PC-9 (cell line): Measurements from ENCODE around the gene CLDN34. TPM values are rescaled to one million over a fixed set of nuclear protein-coding genes. Genes with fewer than 3 reads are reported as not detected.

Experiments
- Bru-seq: library from RNA; stranded (reverse); fragments of 400-500 nt; gene quantifications from one replicate; lab custom pipeline; 2021; lab: Mats Ljungman, UMichigan
- BruChase-seq, 2 experiments: library from RNA; stranded (reverse); fragments of 400-500 nt; gene quantifications; one replicate each; lab custom pipeline; 2021; lab: Mats Ljungman, UMichigan
- BruUV-seq: library from RNA; stranded (reverse); fragments of 400-500 nt; replicated peaks from 2 replicates; lab custom pipeline; 2021; lab: Mats Ljungman, UMichigan
- CTCF ChIA-PET: fragments of 300-600 bp; sonication (Branson Sonifier 250); formaldehyde crosslinking; loops from one replicate; lab custom pipeline; 2022; ENCODE audit warnings: antibody characterized with exemption; lab: Charles Lee
- POLR2A ChIA-PET: fragments of 300-600 bp; sonication (Branson Sonifier 250); formaldehyde crosslinking; loops from one replicate; lab custom pipeline; 2022; ENCODE audit warnings: antibody characterized with exemption; ENCODE audit not compliant: unreplicated experiment; lab: Charles Lee
- DNase-seq, 2 experiments: peaks; one replicate each; pipeline versions ENCODE4 v3.0.0 to v3.0.0-alpha.2; 2015 to 2022; ENCODE audit warnings: mixed read lengths in 1 of 2
- H2AFZ ChIP-seq: fragments of 200-600 bp; sonication (generic); 2 replicates; pipeline ENCODE4 v1.8.1; 2017; ENCODE audit warnings: antibody characterized with exemption
- H3F3A ChIP-seq: fragments of 200-600 bp; sonication (generic); 2 replicates; pipeline ENCODE4 v1.8.1; 2017; ENCODE audit warnings: antibody characterized with exemption, mild to moderate bottlenecking, low read depth; ENCODE audit not compliant: insufficient read depth
- H3K27ac ChIP-seq: fragments of 200-600 bp; sonication (generic); 2 replicates; pipeline ENCODE4 v1.6.1; 2016; ENCODE audit warnings: mixed run types
- H3K27me3 ChIP-seq: fragments of 200-600 bp; sonication (generic); 2 replicates; pipeline ENCODE4 v1.6.1; 2016; ENCODE audit warnings: low read depth, mixed run types; ENCODE audit not compliant: insufficient read depth
- H3K36me3 ChIP-seq: fragments of 200-600 bp; sonication (generic); 2 replicates; pipeline ENCODE4 v1.6.1; 2016; ENCODE audit warnings: low read depth, mixed run types
- H3K4me1 ChIP-seq: fragments of 200-600 bp; sonication (generic); replicated peaks from 2 replicates; pipeline ENCODE4 v1.6.1; 2016; ENCODE audit warnings: mixed run types; ENCODE audit not compliant: insufficient read depth
- H3K4me2 ChIP-seq: fragments of 200-600 bp; sonication (generic); 2 replicates; pipeline ENCODE4 v1.6.1; 2017; ENCODE audit warnings: mixed run types
- H3K4me3 ChIP-seq: fragments of 200-600 bp; sonication (generic); 2 replicates; pipeline ENCODE4 v1.6.1; 2016; ENCODE audit warnings: mixed run types
- H3K79me2 ChIP-seq: fragments of 200-600 bp; sonication (generic); 2 replicates; pipeline ENCODE4 v1.6.1; 2017; ENCODE audit warnings: low read depth, mixed run types
- H3K9me2 ChIP-seq: fragments of 200-600 bp; sonication (generic); 2 replicates; pipeline ENCODE4 v1.8.1; 2017; ENCODE audit warnings: mild to moderate bottlenecking; ENCODE audit not compliant: insufficient read depth
- H3K9me3 ChIP-seq: fragments of 200-600 bp; sonication (generic); 2 replicates; pipeline ENCODE4 v1.8.1; 2016; ENCODE audit warnings: low read depth; ENCODE audit not compliant: insufficient read depth
- H4K20me1 ChIP-seq: fragments of 200-600 bp; sonication (generic); 2 replicates; pipeline ENCODE4 v1.8.1; 2017; ENCODE audit not compliant: insufficient read depth
- EZH2 ChIP-seq: fragments of 200-600 bp; sonication (generic); IDR thresholded peaks from 2 replicates; pipeline ENCODE4 v1.8.0; 2017; ENCODE audit warnings: antibody characterized with exemption, low read depth
- intact Hi-C: fragments of 100-400 bp; cut with micrococcal nuclease; formaldehyde crosslinking; loops from one replicate; pipeline ENCODE4 v1.10.0; 2022; ENCODE audit not compliant: unreplicated experiment
- long read RNA-seq: library from polyadenylated mRNA; stranded (forward); transcript quantifications from one replicate; pipeline ENCODE4 v2.0.0, GENCODE V29; 2022
- total RNA-seq: library from RNA; stranded (reverse); gene quantifications from 2 replicates; pipeline ENCODE4 v1.2.3, GENCODE V29; 2021
- TF ChIP-seq, protein P1 (sequence below): fragments of 200-600 bp; sonication (generic); conservative IDR thresholded peaks from 2 replicates; pipeline ENCODE4 v1.6.1; 2017; ENCODE audit warnings: mixed run types, antibody characterized with exemption, mild to moderate bottlenecking, moderate library complexity

CLDN34 gene, protein sequence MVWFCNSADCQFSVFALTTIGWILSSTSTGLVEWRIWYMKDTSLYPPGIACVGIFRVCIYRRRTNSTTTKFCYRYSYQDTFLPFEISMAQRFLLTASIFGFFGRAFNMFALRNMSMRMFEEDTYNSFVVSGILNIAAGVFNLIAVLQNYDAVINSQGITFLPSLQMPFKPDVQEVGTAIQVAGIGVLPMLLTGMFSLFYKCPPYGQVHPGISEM
- total RNA-seq (not detected in 2 replicates), Bru-seq, nascent RNA (not detected), BruChase-seq, experiment 1, labeled RNA remaining after a 2-hour chase (not detected), BruChase-seq, experiment 2, labeled RNA remaining after a 6-hour chase (not detected)
- long read RNA-seq: 0 reads

DNA sequence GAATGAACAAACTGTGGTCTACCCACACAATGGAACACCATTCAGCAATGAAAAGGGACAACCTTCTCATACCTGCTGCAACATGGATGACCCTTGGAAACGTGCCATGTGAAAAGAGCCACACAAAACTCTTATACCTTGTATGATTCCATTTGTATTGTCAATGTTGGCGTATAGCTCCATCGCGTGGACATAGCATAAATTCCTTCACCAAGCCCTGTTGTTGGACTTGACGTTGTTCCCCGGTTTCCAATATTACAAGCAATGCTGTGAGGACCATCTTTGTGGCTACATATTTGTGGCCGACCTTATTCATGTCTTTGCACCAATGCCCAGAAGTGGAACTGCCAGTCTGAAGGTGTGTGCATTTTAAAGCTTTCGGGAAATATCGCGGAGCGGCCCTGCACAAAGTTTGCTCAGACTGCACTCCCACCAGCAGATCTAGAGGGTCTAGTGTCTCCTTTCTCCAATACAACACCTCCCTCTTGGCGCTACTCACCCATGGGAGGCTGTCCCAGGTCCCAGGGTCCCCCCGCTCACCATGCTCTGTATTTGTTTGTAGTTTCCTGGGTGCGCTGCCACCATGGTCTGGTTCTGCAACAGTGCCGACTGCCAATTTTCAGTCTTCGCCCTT lies at the start of gene CLDN34:
TSS of gene CLDN34 (plus strand) at position 584 of the 634 bp plus-strand sequence. CDS start at position 584, 0 bp downstream.
- Histone ChIP-seq H3K79me2 (no peaks in the 10 kb centered on the region), H2AFZ (no peak within 1 kb of the TSS), H3K9me2 (no peaks in the 10 kb centered on the region), H3F3A (no peaks in the 10 kb centered on the region), H3K27me3 (no peaks in the 10 kb centered on the region), H3K4me3 (no peak within 1 kb of the TSS), H3K36me3 (no peaks in the 10 kb centered on the region), H3K9me3 (no peaks in the 10 kb centered on the region), H3K4me1 (no peaks in the 10 kb centered on the region), H4K20me1 (no peaks in the 10 kb centered on the region), H3K4me2 (no peak within 1 kb of the TSS), H3K27ac (no peak within 1 kb of the TSS)
- no TSS peak for BruUV-seq
- CTCF ChIA-PET: interaction anchor here (0.5 kb wide), 1 partner anchor 971 kb away, joined by 11 read pairs; no protein-coding TSS in a partner anchor
- TF ChIP-seq, protein P1, sequence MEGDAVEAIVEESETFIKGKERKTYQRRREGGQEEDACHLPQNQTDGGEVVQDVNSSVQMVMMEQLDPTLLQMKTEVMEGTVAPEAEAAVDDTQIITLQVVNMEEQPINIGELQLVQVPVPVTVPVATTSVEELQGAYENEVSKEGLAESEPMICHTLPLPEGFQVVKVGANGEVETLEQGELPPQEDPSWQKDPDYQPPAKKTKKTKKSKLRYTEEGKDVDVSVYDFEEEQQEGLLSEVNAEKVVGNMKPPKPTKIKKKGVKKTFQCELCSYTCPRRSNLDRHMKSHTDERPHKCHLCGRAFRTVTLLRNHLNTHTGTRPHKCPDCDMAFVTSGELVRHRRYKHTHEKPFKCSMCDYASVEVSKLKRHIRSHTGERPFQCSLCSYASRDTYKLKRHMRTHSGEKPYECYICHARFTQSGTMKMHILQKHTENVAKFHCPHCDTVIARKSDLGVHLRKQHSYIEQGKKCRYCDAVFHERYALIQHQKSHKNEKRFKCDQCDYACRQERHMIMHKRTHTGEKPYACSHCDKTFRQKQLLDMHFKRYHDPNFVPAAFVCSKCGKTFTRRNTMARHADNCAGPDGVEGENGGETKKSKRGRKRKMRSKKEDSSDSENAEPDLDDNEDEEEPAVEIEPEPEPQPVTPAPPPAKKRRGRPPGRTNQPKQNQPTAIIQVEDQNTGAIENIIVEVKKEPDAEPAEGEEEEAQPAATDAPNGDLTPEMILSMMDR: peak; percentile 26; the same call in 1 of the 2 replicates
- no peak for TF ChIP-seq EZH2
- intact Hi-C loops: no loop called here
- DNase-seq: no peak
- POLR2A ChIA-PET: no interaction called here

DNA sequence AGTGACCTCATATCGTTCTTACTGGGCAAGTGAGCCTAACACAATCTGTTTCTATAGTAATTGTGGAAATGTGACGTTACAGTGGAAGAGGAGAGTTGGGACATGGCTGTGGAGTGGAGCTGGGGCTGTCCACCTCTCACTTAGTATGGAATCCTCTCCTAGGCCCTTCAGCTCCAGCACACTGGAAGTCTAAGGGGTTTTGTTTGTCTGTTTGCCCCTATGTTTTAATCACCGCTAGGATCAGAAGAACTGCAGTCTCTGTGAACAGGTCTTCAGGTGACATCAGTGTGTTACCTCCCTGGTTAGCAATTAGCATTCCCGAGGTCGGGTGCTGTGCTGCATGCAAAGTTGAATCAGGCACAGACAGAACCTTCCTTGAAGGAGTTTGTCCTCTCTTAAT lies 49.3 kb upstream of the CLDN34 start:
- Histone ChIP-seq H3K4me3 (no peak overlapping the region), H3K36me3 (no peaks in the 10 kb centered on the region), H3K4me2 (no peak overlapping the region), H4K20me1 (no peaks in the 10 kb centered on the region), H3K4me1 (peaks cover 7% of the 10 kb centered on the region), H3K79me2 (no peaks in the 10 kb centered on the region), H3K27me3 (no peaks in the 10 kb centered on the region), H3K9me3 (no peaks in the 10 kb centered on the region), H2AFZ (no peak overlapping the region), H3F3A (peaks cover 4% of the 10 kb centered on the region; the same call in 1 of the 2 replicates), H3K27ac (no peak overlapping the region), H3K9me2 (no peaks in the 10 kb centered on the region)
- POLR2A ChIA-PET: no interaction called here
- TF ChIP-seq, protein P1: no peak
- no peak for TF ChIP-seq EZH2
- DNase-seq: no peak
- intact Hi-C loops: no loop called here
- no TSS peak for BruUV-seq
- CTCF ChIA-PET: interaction anchor here (0.6 kb wide), 1 partner anchor 191 kb away, joined by 3 read pairs; no protein-coding TSS in a partner anchor

DNA sequence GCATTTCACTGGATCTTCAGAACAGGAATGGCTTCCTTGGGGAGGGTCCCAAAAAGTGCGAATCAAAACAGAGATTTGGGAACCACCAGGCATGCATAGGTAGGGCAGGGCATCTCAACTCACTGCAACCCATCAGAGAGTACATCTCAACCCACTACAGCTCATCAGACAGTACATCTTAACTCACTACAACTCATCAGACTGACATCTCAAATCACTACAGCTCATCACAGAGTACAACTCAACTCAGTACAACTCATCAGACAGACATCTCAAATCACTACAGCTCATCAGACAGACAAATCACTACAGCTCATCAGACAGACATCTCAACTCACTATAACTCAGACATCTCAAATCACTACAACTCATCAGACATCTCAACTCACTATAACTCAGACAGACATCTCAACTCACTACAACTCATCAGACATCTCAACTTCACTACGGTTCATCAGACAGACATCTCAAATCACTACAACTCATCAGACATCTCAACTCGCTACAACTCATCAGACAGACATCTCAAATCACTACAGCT lies 47.5 kb upstream of the CLDN34 start:
- Histone ChIP-seq H3F3A (no peaks in the 10 kb centered on the region), H4K20me1 (no peaks in the 10 kb centered on the region), H2AFZ (no peak overlapping the region), H3K9me3 (no peaks in the 10 kb centered on the region), H3K79me2 (no peaks in the 10 kb centered on the region), H3K4me3 (no peak overlapping the region), H3K4me1 (no peaks in the 10 kb centered on the region), H3K27me3 (no peaks in the 10 kb centered on the region), H3K36me3 (no peaks in the 10 kb centered on the region), H3K27ac (no peak overlapping the region), H3K9me2 (no peaks in the 10 kb centered on the region), H3K4me2 (no peak overlapping the region)
- DNase-seq: no peak
- ChIA-PET POLR2A (no interaction called here), CTCF (no interaction called here)
- no peak for TF ChIP-seq EZH2
- TF ChIP-seq, protein P1: no peak
- no TSS peak for BruUV-seq
- intact Hi-C loops: no loop called here
